ENCODE results near the gene PRAC2. TPM values are rescaled to one million over a fixed set of nuclear protein-coding genes. Genes with fewer than 3 reads are reported as not detected.

Gene PRAC2
- total and polyA plus RNA-seq, 4 donors: not detected

- no peaks in the 10 kb centered on the region for H3K4me1 ChIP-seq (ENCODE audit: control insufficient read depth in 4 of 4, insufficient read depth in 4 of 4, low read length in 3 of 4)
- peaks cover 0 to 6% (median 0%) of the 10 kb centered on the region in 4 donors for H3K27me3 ChIP-seq (ENCODE audit: control insufficient read depth in 4 of 4, insufficient read depth in 4 of 4, low read length in 3 of 4)
- H3K36me3 ChIP-seq (ENCODE audit: control insufficient read depth in 4 of 4, insufficient read depth in 3 of 4, low read depth in 1 of 4, low read length in 3 of 4): no peaks in the 10 kb centered on the region
- H3K9ac ChIP-seq (ENCODE audit: low read depth in 1 of 2, low read length in 2 of 2): no peak overlapping the region
- no peak overlapping the region for H3K27ac ChIP-seq (ENCODE audit: low read depth in 1 of 2, low read length in 2 of 2)
- no peaks in the 10 kb centered on the region for H3K9me3 ChIP-seq (ENCODE audit: control insufficient read depth in 4 of 4, low read length in 3 of 4)
- 68% methylated on average over 3 of the region's 3 CpGs for WGBS
- no peak for TF ChIP-seq JUND (IDR thresholded peaks at IDR 0.05)
- TF ChIP-seq EGR1 (IDR thresholded peaks at IDR 0.05; ENCODE audit: low read depth in 2 of 2): no peak
- no peak for TF ChIP-seq HNF4A (conservative IDR thresholded peaks at IDR 0.05)
- no peak for TF ChIP-seq REST (IDR thresholded peaks at IDR 0.05)
- TF ChIP-seq GABPA (IDR thresholded peaks at IDR 0.05 in 1 of 2, conservative IDR thresholded peaks at IDR 0.05 in 1 of 2): no peak
- no peak for TF ChIP-seq FOXA1 (IDR thresholded peaks at IDR 0.05)
- no peak overlapping the region for H3K4me3 ChIP-seq (ENCODE audit: low read depth in 1 of 3, low read length in 3 of 3)
- no peak for DNase-seq (ENCODE audit: low spot score)
These were observed 48.0 kb downstream of the PRAC2 start for GRCh38 chr17:48770954-48771353.

GRCh38 chr17:48773245-48773644 is 50.3 kb downstream of the PRAC2 start:
- peaks cover 0 to 6% (median 0%) of the 10 kb centered on the region in 4 donors for H3K27me3 ChIP-seq (ENCODE audit: control insufficient read depth in 4 of 4, insufficient read depth in 4 of 4, low read length in 3 of 4)
- no peak overlapping the region for H3K4me3 ChIP-seq (ENCODE audit: low read depth in 1 of 3, low read length in 3 of 3)
- TF ChIP-seq TAF1 (conservative IDR thresholded peaks at IDR 0.05): no peak
- TF ChIP-seq JUND (IDR thresholded peaks at IDR 0.05): no peak
- TF ChIP-seq ATF3 (IDR thresholded peaks at IDR 0.05): no peak
- TF ChIP-seq EGR1 (IDR thresholded peaks at IDR 0.05; ENCODE audit: low read depth in 2 of 2): no peak
- TF ChIP-seq RXRA (IDR thresholded peaks at IDR 0.05): no peak
- H3K27ac ChIP-seq (ENCODE audit: low read depth in 1 of 2, low read length in 2 of 2): no peak overlapping the region
- H3K4me1 ChIP-seq (ENCODE audit: control insufficient read depth in 4 of 4, insufficient read depth in 4 of 4, low read length in 3 of 4): no peaks in the 10 kb centered on the region
- WGBS: 88% methylated on average over 3 of the region's 3 CpGs
- no peaks in the 10 kb centered on the region for H3K36me3 ChIP-seq (ENCODE audit: control insufficient read depth in 4 of 4, insufficient read depth in 3 of 4, low read depth in 1 of 4, low read length in 3 of 4)
- H3K9me3 ChIP-seq (ENCODE audit: control insufficient read depth in 4 of 4, low read length in 3 of 4): peaks cover 0 to 1% (median 0%) of the 10 kb centered on the region in 4 donors
- no peak overlapping the region for H3K9ac ChIP-seq (ENCODE audit: low read depth in 1 of 2, low read length in 2 of 2)
- DNase-seq (ENCODE audit: low spot score): no peak

Small RNA genes within 50 kb of the gene (small RNA-seq; reads per million reads assigned to genes)
- gene AC091179.2 (not detected), gene COX6B1P2 (not detected), gene MIR3185 (not detected), gene RF02132 (not detected), gene RF02133 (not detected), gene RN7SL125P (not detected)

Other genes with a start within 250 kb of the PRAC2 start
- gene HOXB1, start 192.2 kb upstream of the PRAC2 start, total RNA-seq: not detected
- gene HOXB1, start 192.2 kb upstream of the PRAC2 start, polyA plus RNA-seq: not detected
- 1 to 10 TPM in 1 of 2 donors, under 1 TPM in 1; 0.67 to 2.3 TPM for gene HOXB2, start 178.1 kb upstream of the PRAC2 start, total RNA-seq
- 1 to 10 TPM; 1.3 to 2.5 TPM for gene HOXB2, start 178.1 kb upstream of the PRAC2 start, polyA plus RNA-seq
- gene HOXB4, start 144.8 kb upstream of the PRAC2 start, total RNA-seq: under 1 TPM; 0.65 to 0.75 TPM
- under 1 TPM; 0.19 to 0.35 TPM for gene HOXB4, start 144.8 kb upstream of the PRAC2 start, polyA plus RNA-seq
- gene HOXB3, start 132.9 kb upstream of the PRAC2 start, total RNA-seq: 1 to 10 TPM in 1 of 2 donors, under 1 TPM in 1; 0.75 to 2.2 TPM
- 1 to 10 TPM; 1.0 to 1.3 TPM for gene HOXB3, start 132.9 kb upstream of the PRAC2 start, polyA plus RNA-seq
- gene HOXB5, start 129.4 kb upstream of the PRAC2 start, total RNA-seq: under 1 TPM in 1 of 2 donors, not detected in 1; 0.08 TPM
- under 1 TPM; 0.36 to 0.38 TPM for gene HOXB5, start 129.4 kb upstream of the PRAC2 start, polyA plus RNA-seq
- under 1 TPM; 0.17 to 0.33 TPM for gene HOXB6, start 118.2 kb upstream of the PRAC2 start, total RNA-seq
- 1 to 10 TPM in 1 of 2 donors, under 1 TPM in 1; 0.58 to 1.1 TPM for gene HOXB6, start 118.2 kb upstream of the PRAC2 start, polyA plus RNA-seq
- gene HOXB7, start 112.2 kb upstream of the PRAC2 start, total RNA-seq: under 1 TPM; 0.08 to 0.28 TPM
- under 1 TPM; 0.26 to 0.31 TPM for gene HOXB7, start 112.2 kb upstream of the PRAC2 start, polyA plus RNA-seq
- not detected for gene HOXB8, start 107.9 kb upstream of the PRAC2 start, total RNA-seq
- gene HOXB8, start 107.9 kb upstream of the PRAC2 start, polyA plus RNA-seq: not detected
- gene HOXB9, start 96.8 kb upstream of the PRAC2 start, total RNA-seq: not detected
- gene HOXB9, start 96.8 kb upstream of the PRAC2 start, polyA plus RNA-seq: not detected
- not detected for gene PRAC1, start 667 bp upstream of the PRAC2 start, total RNA-seq
- not detected for gene PRAC1, start 667 bp upstream of the PRAC2 start, polyA plus RNA-seq
- gene HOXB13, start 5.6 kb downstream of the PRAC2 start, total RNA-seq: not detected
- not detected for gene HOXB13, start 5.6 kb downstream of the PRAC2 start, polyA plus RNA-seq
- under 1 TPM in 1 of 2 donors, not detected in 1; 0.08 TPM for gene TTLL6, start 94.0 kb downstream of the PRAC2 start, total RNA-seq
- under 1 TPM in 1 of 2 donors, not detected in 1; 0.02 TPM for gene TTLL6, start 94.0 kb downstream of the PRAC2 start, polyA plus RNA-seq
- 10 to 100 TPM; 23.0 to 64.9 TPM for gene CALCOCO2, start 107.8 kb downstream of the PRAC2 start, total RNA-seq
- 10 to 100 TPM; 38.9 to 49.1 TPM for gene CALCOCO2, start 107.8 kb downstream of the PRAC2 start, polyA plus RNA-seq
- gene ATP5MC1, start 169.6 kb downstream of the PRAC2 start, total RNA-seq: 10 to 100 TPM; 44.7 to 86.8 TPM
- gene ATP5MC1, start 169.6 kb downstream of the PRAC2 start, polyA plus RNA-seq: 100 to 1,000 TPM; 191 to 275 TPM
- 10 to 100 TPM; 20.5 to 23.8 TPM for gene UBE2Z, start 185.2 kb downstream of the PRAC2 start, total RNA-seq
- 10 to 100 TPM; 10.5 to 17.1 TPM for gene UBE2Z, start 185.2 kb downstream of the PRAC2 start, polyA plus RNA-seq
- gene SNF8, start 221.7 kb downstream of the PRAC2 start, total RNA-seq: 10 to 100 TPM; 40.5 to 54.7 TPM
- gene SNF8, start 221.7 kb downstream of the PRAC2 start, polyA plus RNA-seq: 10 to 100 TPM; 66.8 to 78.2 TPM
- gene GIP, start 245.4 kb downstream of the PRAC2 start, total RNA-seq: not detected
- gene GIP, start 245.4 kb downstream of the PRAC2 start, polyA plus RNA-seq: not detected